Measurements from ENCODE around the gene ABHD17C.

The ABHD17C gene

DNA sequence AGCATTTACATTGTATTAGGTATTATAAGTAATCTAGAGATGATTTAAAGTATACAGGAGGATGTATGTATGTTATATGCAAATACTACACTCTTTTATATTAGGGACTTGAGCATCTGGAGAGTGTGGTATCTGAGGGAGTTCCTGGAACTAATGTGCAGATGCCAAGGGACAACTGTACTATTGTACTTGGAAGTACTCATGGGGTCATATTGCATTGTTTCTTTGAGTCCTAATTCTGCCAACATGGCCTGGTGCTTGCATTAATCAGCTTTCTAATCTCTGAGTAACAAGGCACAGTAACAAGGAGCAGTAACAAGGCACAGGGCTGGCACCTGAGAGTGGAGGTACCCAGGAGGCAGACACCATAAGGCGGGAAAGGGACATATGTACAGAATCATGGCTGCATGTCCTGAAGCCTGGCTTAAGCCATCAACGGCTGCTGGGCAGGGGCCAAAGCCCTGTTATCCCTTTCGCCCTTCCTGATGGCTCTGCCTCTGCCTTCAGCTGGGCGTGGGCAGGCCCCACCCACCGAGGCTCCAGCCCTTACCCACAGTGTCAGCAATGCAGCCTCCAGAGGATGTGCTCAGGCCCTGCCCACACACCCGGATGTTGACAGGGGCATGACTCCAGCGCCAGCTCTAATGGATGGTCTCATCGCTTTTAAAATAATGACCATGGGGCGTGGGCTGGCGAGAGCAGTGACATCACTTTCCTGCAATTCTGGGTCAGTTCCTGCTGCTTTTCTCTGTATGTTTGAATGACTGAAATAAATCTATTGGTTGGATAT is 107.0 kb downstream of the ABHD17C start:
- TF ChIP-seq, protein P1, sequence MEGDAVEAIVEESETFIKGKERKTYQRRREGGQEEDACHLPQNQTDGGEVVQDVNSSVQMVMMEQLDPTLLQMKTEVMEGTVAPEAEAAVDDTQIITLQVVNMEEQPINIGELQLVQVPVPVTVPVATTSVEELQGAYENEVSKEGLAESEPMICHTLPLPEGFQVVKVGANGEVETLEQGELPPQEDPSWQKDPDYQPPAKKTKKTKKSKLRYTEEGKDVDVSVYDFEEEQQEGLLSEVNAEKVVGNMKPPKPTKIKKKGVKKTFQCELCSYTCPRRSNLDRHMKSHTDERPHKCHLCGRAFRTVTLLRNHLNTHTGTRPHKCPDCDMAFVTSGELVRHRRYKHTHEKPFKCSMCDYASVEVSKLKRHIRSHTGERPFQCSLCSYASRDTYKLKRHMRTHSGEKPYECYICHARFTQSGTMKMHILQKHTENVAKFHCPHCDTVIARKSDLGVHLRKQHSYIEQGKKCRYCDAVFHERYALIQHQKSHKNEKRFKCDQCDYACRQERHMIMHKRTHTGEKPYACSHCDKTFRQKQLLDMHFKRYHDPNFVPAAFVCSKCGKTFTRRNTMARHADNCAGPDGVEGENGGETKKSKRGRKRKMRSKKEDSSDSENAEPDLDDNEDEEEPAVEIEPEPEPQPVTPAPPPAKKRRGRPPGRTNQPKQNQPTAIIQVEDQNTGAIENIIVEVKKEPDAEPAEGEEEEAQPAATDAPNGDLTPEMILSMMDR (IDR thresholded peaks at IDR 0.05; ENCODE audit: low read length, missing control alignments), result no peak
- peak; percentile 17 for DNase-seq (ENCODE audit: low read depth)

DNA sequence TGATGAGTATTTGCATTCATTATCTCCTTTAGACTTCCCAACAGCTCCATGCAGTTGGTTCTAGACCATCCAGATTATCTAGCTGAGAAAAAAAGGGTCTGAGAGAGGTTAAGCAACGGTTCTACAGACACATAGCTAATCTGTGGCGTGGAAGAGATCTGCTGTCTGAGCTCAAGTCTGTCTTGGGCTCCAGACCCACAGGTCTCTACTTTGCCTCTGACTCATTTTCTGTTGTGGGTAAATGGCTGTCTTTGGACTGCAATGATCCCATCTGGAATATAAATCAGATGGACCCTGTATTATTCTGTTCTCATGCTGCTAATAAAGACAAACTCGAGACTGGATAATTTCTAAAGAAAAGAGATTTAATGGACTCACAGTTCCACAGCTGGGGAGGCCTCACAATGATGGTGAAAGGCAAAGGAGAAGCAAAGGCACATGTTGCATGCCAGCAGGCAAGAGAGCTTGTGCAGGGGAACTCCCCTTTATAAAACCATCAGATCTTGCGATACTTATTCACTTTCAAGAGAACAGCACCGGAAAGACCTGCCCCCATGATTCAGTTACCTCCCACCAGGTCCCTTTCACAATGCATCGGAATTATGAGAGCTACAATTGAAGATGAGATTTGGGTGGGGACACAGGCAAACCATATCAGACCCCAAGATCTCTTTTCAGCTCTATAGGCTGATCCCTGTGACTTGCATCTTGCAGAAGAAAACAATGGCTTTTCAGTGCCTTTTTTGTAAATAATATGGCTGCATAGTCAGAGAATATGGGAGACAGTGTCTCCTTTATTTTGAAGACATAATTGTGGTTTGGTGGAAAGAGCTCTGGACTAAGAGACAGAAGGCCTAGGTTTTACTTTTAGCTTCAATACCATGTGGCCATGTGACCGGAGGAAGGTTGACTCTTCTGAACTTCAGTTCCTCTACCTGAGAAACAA is 108.7 kb downstream of the ABHD17C start:
- TF ChIP-seq, protein P1 (IDR thresholded peaks at IDR 0.05; ENCODE audit: low read length, missing control alignments), result no peak
- no peak for DNase-seq (ENCODE audit: low read depth)
- no peak overlapping the region for H3K4me3 ChIP-seq (replicated peaks; ENCODE audit: low read depth, low read length)

More for the DNA sequence above, 107.0 kb downstream of the ABHD17C start:
- no peak overlapping the region for H3K4me3 ChIP-seq (replicated peaks; ENCODE audit: low read depth, low read length)

DNA sequence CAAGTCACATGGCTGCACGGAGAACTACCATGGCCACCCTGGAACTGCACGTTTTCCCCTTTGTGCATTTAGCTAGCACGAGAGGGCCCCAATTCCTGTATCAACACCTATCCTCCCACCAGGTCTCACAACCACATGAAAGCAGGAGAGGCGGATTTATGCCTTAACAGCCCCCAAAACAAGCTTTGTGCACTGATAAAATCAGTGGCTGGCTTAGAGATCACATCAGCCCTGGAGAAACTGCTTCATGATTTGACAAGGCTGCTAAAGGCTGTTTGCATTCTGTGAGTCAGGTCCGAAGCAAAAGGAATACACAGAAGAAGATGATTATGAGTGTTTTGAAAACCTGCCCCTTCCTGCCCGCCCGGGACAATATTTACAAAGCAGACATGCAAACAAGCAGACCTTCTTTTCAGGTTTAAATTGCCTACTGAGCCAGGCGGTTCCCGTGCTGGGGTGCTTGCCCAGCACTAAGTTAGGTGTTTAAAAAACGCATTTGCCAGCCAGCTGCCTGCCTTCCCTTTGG is 109.9 kb downstream of the ABHD17C start:
- TF ChIP-seq, protein P1 (IDR thresholded peaks at IDR 0.05; ENCODE audit: low read length, missing control alignments), result no peak
- DNase-seq (ENCODE audit: low read depth), result no peak

More for the DNA sequence above, 109.9 kb downstream of the ABHD17C start:
- H3K4me3 ChIP-seq (replicated peaks; ENCODE audit: low read depth, low read length), result no peak overlapping the region
